Measurements from ENCODE around the gene PCSK7.

- TF ChIP-seq, protein P1, sequence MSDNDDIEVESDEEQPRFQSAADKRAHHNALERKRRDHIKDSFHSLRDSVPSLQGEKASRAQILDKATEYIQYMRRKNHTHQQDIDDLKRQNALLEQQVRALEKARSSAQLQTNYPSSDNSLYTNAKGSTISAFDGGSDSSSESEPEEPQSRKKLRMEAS (IDR thresholded peaks at IDR 0.05) = no peak
- no peak for TF ChIP-seq TAF1 (conservative IDR thresholded peaks at IDR 0.05)
Observed at GRCh38 chr11:117189191-117189940, 42.5 kb downstream of the PCSK7 start.
